GM21367 (cell line): ENCODE measurements around the gene FAM25A.
"Not testable (repeated sequence)": the region's sequence is repeated elsewhere in the genome, so short reads cannot be mapped to it uniquely, and the experiment has no call there.

Experiments
- ATAC-seq: cut with Tn5 transposase; IDR thresholded peaks from one replicate; pipeline ENCODE4 v1.9.1; 2021; ENCODE audit not compliant: unreplicated experiment

FAM25A gene

GRCh38 chr10:87020056-87020455, at the start of gene FAM25A:
Gene FAM25A (plus strand): TSS chr10:87020294. CDS start chr10:87020325, 31 bp downstream.
- ATAC-seq = not testable (repeated sequence)

- ATAC-seq = no peak
These were observed 49.2 kb upstream of the FAM25A start for GRCh38 chr10:86970982-86971231.

- ATAC-seq = peak; percentile 72
These were observed 48.7 kb upstream of the FAM25A start for GRCh38 chr10:86971232-86971991.

- ATAC-seq = no peak
These were observed 47.3 kb upstream of the FAM25A start for GRCh38 chr10:86972613-86973380.

GRCh38 chr10:86974484-86974883, 45.6 kb upstream of the FAM25A start:
- ATAC-seq = no peak

GRCh38 chr10:86976362-86977056, 43.6 kb upstream of the FAM25A start:
- no peak for ATAC-seq

- not testable (repeated sequence) for ATAC-seq
These were observed 41.6 kb upstream of the FAM25A start for GRCh38 chr10:86978457-86978856.

- ATAC-seq = no peak
These were observed 40.7 kb upstream of the FAM25A start for GRCh38 chr10:86979296-86979818.

- no peak for ATAC-seq
These were observed 40.1 kb upstream of the FAM25A start for GRCh38 chr10:86979977-86980448.

GRCh38 chr10:86981020-86981419, 39.1 kb upstream of the FAM25A start:
- ATAC-seq = not testable (repeated sequence)

GRCh38 chr10:86981716-86982115, 38.4 kb upstream of the FAM25A start:
- ATAC-seq = no peak

GRCh38 chr10:86984498-86984897, 35.6 kb upstream of the FAM25A start:
- ATAC-seq = not testable (repeated sequence)

GRCh38 chr10:86988520-86988919, 31.6 kb upstream of the FAM25A start:
- ATAC-seq = no peak

GRCh38 chr10:86991362-86991761, 28.7 kb upstream of the FAM25A start:
- ATAC-seq = not testable (repeated sequence)

GRCh38 chr10:86992456-86992855, 27.6 kb upstream of the FAM25A start:
- ATAC-seq = no peak

- no peak for ATAC-seq
These were observed 27.2 kb upstream of the FAM25A start for GRCh38 chr10:86992929-86993328.

GRCh38 chr10:86999802-87000403, 20.2 kb upstream of the FAM25A start:
- ATAC-seq = not testable (repeated sequence)

GRCh38 chr10:87000491-87000890, 19.6 kb upstream of the FAM25A start:
- ATAC-seq = no peak

- not testable (repeated sequence) for ATAC-seq
These were observed 13.0 kb upstream of the FAM25A start for GRCh38 chr10:87007124-87007523.

GRCh38 chr10:87007674-87008073, 12.4 kb upstream of the FAM25A start:
- not testable (repeated sequence) for ATAC-seq

- not testable (repeated sequence) for ATAC-seq
These were observed 11.8 kb upstream of the FAM25A start for GRCh38 chr10:87008303-87008702.
